Thyroid gland (tissue), 4 donors: ENCODE data around the gene HEXD. TPM values are rescaled to one million over a fixed set of nuclear protein-coding genes. Genes with fewer than 3 reads are reported as not detected.
A peak's percentile ranks its signal among the peaks of the same experiment; 100 is the strongest.

Experiments used
- DNase-seq, 2 donors: peaks; one replicate each; pipeline ENCODE4 v3.0.0-alpha.2; 2019
- H3K27ac ChIP-seq, 3 donors: fragments of 200-600 bp; sonication (generic); 1 replicate in 2 of 3; 2 replicates in 1 of 3; pipeline ENCODE4 v1.5.1; 2016 to 2019; ENCODE audit warnings: mild to moderate bottlenecking in 1 of 3, moderate library complexity in 1 of 3
- H3K27me3 ChIP-seq: fragments of 200-600 bp; sonication (generic); one replicate; pipeline ENCODE4 v1.5.1; 2019
- H3K36me3 ChIP-seq, 2 donors: fragments of 200-600 bp; sonication (generic); one replicate each; pipeline ENCODE4 v1.5.1; 2016 to 2019
- H3K4me1 ChIP-seq, 2 donors: fragments of 200-600 bp; sonication (generic); one replicate each; pipeline ENCODE4 v1.5.1; 2017 to 2019
- H3K4me3 ChIP-seq, 3 donors: fragments of 200-600 bp; sonication (generic); replicated peaks in 1 of 3; 1 replicate in 2 of 3; 2 replicates in 1 of 3; pipeline ENCODE4 v1.5.1; 2016; ENCODE audit warnings: mild to moderate bottlenecking in 1 of 3
- H3K9me3 ChIP-seq: fragments of 200-600 bp; sonication (generic); one replicate; pipeline ENCODE4 v1.5.1; 2017
- POLR2A ChIP-seq, 2 donors: fragments of 450-650 bp; IDR thresholded peaks; one replicate each; pipeline ENCODE4 v1.6.1; 2017; ENCODE audit warnings: antibody characterized with exemption in 2 of 2, mild to moderate bottlenecking in 2 of 2, moderate library complexity in 1 of 2
- WGBS, 2 donors: methylation state at CpG; one replicate each; pipeline ENCODE4 v1.1.5; 2017; 5-methylcytosine and 5-hydroxymethylcytosine counted together
- intact Hi-C: fragments of 100-400 bp; cut with DNase I; formaldehyde crosslinking; loops from one replicate; pipeline ENCODE4 v1.15.1; 2023
- total RNA-seq, 4 donors: library from RNA; depleted of rRNA; stranded (reverse); fragments of >200 nt; gene quantifications; one replicate each; pipeline ENCODE4 v1.2.3, GENCODE V29; 2016
- TF ChIP-seq, protein P1 (sequence below), 6 experiments: fragments of 200-600 bp in 3 of 6; fragments of 450-650 bp in 3 of 6; sonication (generic) in 3 of 6; IDR thresholded peaks; one replicate each; pipeline ENCODE4 v1.5.1; 2016 to 2019; ENCODE audit warnings: antibody characterized with exemption in 6 of 6, mild to moderate bottlenecking in 2 of 6, inconsistent platforms in 1 of 6, moderate library complexity in 1 of 6

HEXD gene
- total RNA-seq, 4 donors from 2014 or later: 33.2 to 72.7 (median 40.9) TPM

- 79 to 85% methylated on average over 25 of the region's 25 CpGs for WGBS, 2 donors
- peak; percentile 42 to 58 for DNase-seq
- Histone ChIP-seq H3K9me3 (no peaks in the 10 kb centered on the region), H3K4me3 (no peak overlapping the region), H3K36me3 (no peaks in the 10 kb centered on the region), H3K27ac (no peak overlapping the region), H3K4me1 (peaks cover under 1 to 3% of the 10 kb centered on the region in 2 donors), H3K27me3 (no peaks in the 10 kb centered on the region)
- intact Hi-C loops: no loop called here
- TF ChIP-seq, protein P1, sequence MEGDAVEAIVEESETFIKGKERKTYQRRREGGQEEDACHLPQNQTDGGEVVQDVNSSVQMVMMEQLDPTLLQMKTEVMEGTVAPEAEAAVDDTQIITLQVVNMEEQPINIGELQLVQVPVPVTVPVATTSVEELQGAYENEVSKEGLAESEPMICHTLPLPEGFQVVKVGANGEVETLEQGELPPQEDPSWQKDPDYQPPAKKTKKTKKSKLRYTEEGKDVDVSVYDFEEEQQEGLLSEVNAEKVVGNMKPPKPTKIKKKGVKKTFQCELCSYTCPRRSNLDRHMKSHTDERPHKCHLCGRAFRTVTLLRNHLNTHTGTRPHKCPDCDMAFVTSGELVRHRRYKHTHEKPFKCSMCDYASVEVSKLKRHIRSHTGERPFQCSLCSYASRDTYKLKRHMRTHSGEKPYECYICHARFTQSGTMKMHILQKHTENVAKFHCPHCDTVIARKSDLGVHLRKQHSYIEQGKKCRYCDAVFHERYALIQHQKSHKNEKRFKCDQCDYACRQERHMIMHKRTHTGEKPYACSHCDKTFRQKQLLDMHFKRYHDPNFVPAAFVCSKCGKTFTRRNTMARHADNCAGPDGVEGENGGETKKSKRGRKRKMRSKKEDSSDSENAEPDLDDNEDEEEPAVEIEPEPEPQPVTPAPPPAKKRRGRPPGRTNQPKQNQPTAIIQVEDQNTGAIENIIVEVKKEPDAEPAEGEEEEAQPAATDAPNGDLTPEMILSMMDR (IDR thresholded peaks at IDR 0.05): peak; percentile 26 to 63 (median 57)
- no peak for TF ChIP-seq POLR2A (IDR thresholded peaks at IDR 0.05)
These were observed 6.1 kb downstream of the HEXD start for GRCh38 chr17:82424001-82424862.

GRCh38 chr17:82424863-82425159 lies 6.7 kb downstream of the HEXD start:
- intact Hi-C loops: no loop called here
- H3K27ac ChIP-seq: no peak overlapping the region

GRCh38 chr17:82428546-82428945 lies 10.4 kb downstream of the HEXD start:
- H3K4me3 ChIP-seq: no peak overlapping the region
- H3K27me3 ChIP-seq: no peaks in the 10 kb centered on the region
- no peaks in the 10 kb centered on the region for H3K36me3 ChIP-seq
- DNase-seq: no peak
- H3K9me3 ChIP-seq: no peaks in the 10 kb centered on the region
- H3K27ac ChIP-seq: no peak overlapping the region
- 97 to 100% methylated on average over 1 to 3 of the region's 3 CpGs for WGBS, 2 donors
- TF ChIP-seq, protein P1 (IDR thresholded peaks at IDR 0.05): no peak
- no peak for TF ChIP-seq POLR2A (IDR thresholded peaks at IDR 0.05)
- H3K4me1 ChIP-seq: no peaks in the 10 kb centered on the region
- intact Hi-C loops: no loop called here

More at GRCh38 chr17:82424863-82425159, 6.7 kb downstream of the HEXD start:
- no peak for TF ChIP-seq POLR2A (IDR thresholded peaks at IDR 0.05)
- TF ChIP-seq, protein P1 (IDR thresholded peaks at IDR 0.05): peak in 1 of 6 experiments; percentile 2
- no peaks in the 10 kb centered on the region for H3K4me1 ChIP-seq
- DNase-seq: no peak
- no peaks in the 10 kb centered on the region for H3K27me3 ChIP-seq
- WGBS, 2 donors: 87 to 90% methylated on average over 2 of the region's 2 CpGs
- no peaks in the 10 kb centered on the region for H3K9me3 ChIP-seq
- no peaks in the 10 kb centered on the region for H3K36me3 ChIP-seq
- no peak overlapping the region for H3K4me3 ChIP-seq

- H3K36me3 ChIP-seq: no peaks in the 10 kb centered on the region
- no peak for TF ChIP-seq POLR2A (IDR thresholded peaks at IDR 0.05)
- TF ChIP-seq, protein P1 (IDR thresholded peaks at IDR 0.05): no peak
- intact Hi-C loops: no loop called here
These were observed 11.7 kb downstream of the HEXD start for GRCh38 chr17:82429824-82430223.

DNA sequence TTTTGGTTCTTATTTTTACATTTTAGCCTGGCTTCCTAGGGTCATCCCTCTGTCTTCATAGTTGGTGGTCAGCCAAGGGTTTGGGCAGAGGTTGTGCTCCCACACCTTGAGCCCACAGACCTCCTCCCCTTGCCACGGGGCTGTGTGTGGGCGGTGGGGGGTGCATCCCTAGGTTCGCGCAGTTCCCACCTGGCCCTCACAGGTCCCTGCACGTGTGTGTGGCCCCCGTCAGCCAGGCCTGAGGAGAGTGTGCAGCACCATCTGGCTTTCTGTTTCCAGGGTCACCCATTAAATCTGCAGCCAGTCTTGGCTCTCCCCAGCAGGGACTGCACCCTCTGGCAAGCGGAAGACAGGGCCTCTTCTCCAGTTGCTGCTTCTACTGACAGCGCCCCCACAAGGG lies 13.9 kb downstream of the HEXD start:
- Histone ChIP-seq H3K27ac (no peak overlapping the region), H3K4me3 (no peak overlapping the region), H3K36me3 (no peaks in the 10 kb centered on the region), H3K27me3 (no peaks in the 10 kb centered on the region), H3K4me1 (peaks cover 0 to 20% of the 10 kb centered on the region in 2 donors), H3K9me3 (no peaks in the 10 kb centered on the region)
- WGBS, 2 donors: 86 to 92% methylated on average over 8 of the region's 8 CpGs
- TF ChIP-seq POLR2A (IDR thresholded peaks at IDR 0.05): no peak
- TF ChIP-seq, protein P1 (IDR thresholded peaks at IDR 0.05): no peak
- intact Hi-C loops: no loop called here
- DNase-seq: no peak

More at GRCh38 chr17:82429824-82430223, 11.7 kb downstream of the HEXD start:
- Histone ChIP-seq H3K9me3 (no peaks in the 10 kb centered on the region), H3K27ac (no peak overlapping the region), H3K4me3 (no peak overlapping the region), H3K4me1 (no peaks in the 10 kb centered on the region), H3K27me3 (no peaks in the 10 kb centered on the region)
- 74 to 87% methylated on average over 7 of the region's 7 CpGs for WGBS, 2 donors
- DNase-seq: no peak
